Calu3 (cell line): ENCODE results near the gene TNFRSF19. TPM values are rescaled to one million over a fixed set of nuclear protein-coding genes. Genes with fewer than 3 reads are reported as not detected.

ENCODE experiments used
- BruUV-seq: library from RNA; stranded (reverse); fragments of 400-500 nt; replicated peaks from 2 replicates; lab custom pipeline; 2021; lab: Mats Ljungman, UMichigan
- CTCF ChIA-PET: fragments of 300-600 bp; sonication (Branson Sonifier 250); formaldehyde crosslinking; loops from one replicate; lab custom pipeline; 2022; ENCODE audit warnings: antibody characterized with exemption; lab: Charles Lee
- DNase-seq: peaks from one replicate; pipeline ENCODE4 v3.0.0; 2022
- H3K27ac Mint-ChIP-seq: one replicate; pipeline ENCODE4 v1.8.0; 2022; ENCODE audit warnings: mixed read lengths; ENCODE audit not compliant: unreplicated experiment
- H3K27me3 Mint-ChIP-seq: one replicate; pipeline ENCODE4 v1.8.0; 2022; ENCODE audit warnings: mixed read lengths; ENCODE audit not compliant: unreplicated experiment
- H3K36me3 Mint-ChIP-seq: one replicate; pipeline ENCODE4 v1.8.0; 2022; ENCODE audit warnings: mild to moderate bottlenecking, moderate library complexity, mixed read lengths; ENCODE audit not compliant: insufficient read depth, unreplicated experiment
- H3K4me1 Mint-ChIP-seq: one replicate; pipeline ENCODE4 v1.8.0; 2022; ENCODE audit warnings: mild to moderate bottlenecking, low read depth, mixed read lengths; ENCODE audit not compliant: unreplicated experiment
- H3K4me3 Mint-ChIP-seq: one replicate; pipeline ENCODE4 v1.8.0; 2022; ENCODE audit warnings: mild to moderate bottlenecking, low read depth, moderate library complexity, mixed read lengths; ENCODE audit not compliant: unreplicated experiment
- H3K9me3 Mint-ChIP-seq: one replicate; pipeline ENCODE4 v1.8.0; 2022; ENCODE audit warnings: low read depth, mixed read lengths; ENCODE audit not compliant: unreplicated experiment
- CTCF ChIP-seq: fragments of 200-600 bp; IDR thresholded peaks from one replicate; pipeline ENCODE4 v1.8.0; 2022; ENCODE audit warnings: antibody characterized with exemption; ENCODE audit not compliant: unreplicated experiment
- intact Hi-C: fragments of 100-400 bp; cut with micrococcal nuclease; formaldehyde crosslinking; loops from one replicate; pipeline ENCODE4 v1.10.0; 2022; ENCODE audit not compliant: unreplicated experiment
- total RNA-seq: library from RNA; stranded (reverse); gene quantifications from 2 replicates; pipeline ENCODE4 v1.2.3, GENCODE V29; 2022

Gene TNFRSF19
- total RNA-seq, 1 experiment from 2014 or later: 38.3 TPM

- CTCF ChIA-PET: no interaction called here
- Mint-ChIP-seq H3K4me1 (no peaks in the 10 kb centered on the region), H3K36me3 (no peaks in the 10 kb centered on the region), H3K27ac (no peak overlapping the region), H3K9me3 (no peaks in the 10 kb centered on the region), H3K27me3 (no peaks in the 10 kb centered on the region), H3K4me3 (no peak overlapping the region)
- DNase-seq: no peak
- BruUV-seq: no TSS peak
- intact Hi-C loops: no loop called here
- TF ChIP-seq CTCF: no peak
Measured at GRCh38 chr13:23550163-23550562, 20.0 kb upstream of the TNFRSF19 start.

- no peaks in the 10 kb centered on the region for H3K36me3 Mint-ChIP-seq
- no peak for TF ChIP-seq CTCF
- no peak for DNase-seq
- intact Hi-C loops: no loop called here
- CTCF ChIA-PET: no interaction called here
- H3K4me1 Mint-ChIP-seq: no peaks in the 10 kb centered on the region
- no TSS peak for BruUV-seq
- H3K9me3 Mint-ChIP-seq: no peaks in the 10 kb centered on the region
- H3K4me3 Mint-ChIP-seq: no peak overlapping the region
- H3K27me3 Mint-ChIP-seq: no peaks in the 10 kb centered on the region
- no peak overlapping the region for H3K27ac Mint-ChIP-seq
Measured at GRCh38 chr13:23551213-23552008, 18.8 kb upstream of the TNFRSF19 start.

GRCh38 chr13:23552171-23552570 lies 18.0 kb upstream of the TNFRSF19 start:
- Mint-ChIP-seq H3K4me3 (no peak overlapping the region), H3K4me1 (no peaks in the 10 kb centered on the region), H3K36me3 (no peaks in the 10 kb centered on the region), H3K27me3 (no peaks in the 10 kb centered on the region), H3K9me3 (no peaks in the 10 kb centered on the region), H3K27ac (no peak overlapping the region)
- intact Hi-C loops: no loop called here
- CTCF ChIA-PET: no interaction called here
- BruUV-seq: no TSS peak
- no peak for TF ChIP-seq CTCF
- no peak for DNase-seq

GRCh38 chr13:23552661-23553060 lies 17.6 kb upstream of the TNFRSF19 start:
- no TSS peak for BruUV-seq
- no peak for DNase-seq
- intact Hi-C loops: no loop called here
- H3K4me1 Mint-ChIP-seq: no peaks in the 10 kb centered on the region
- CTCF ChIA-PET: no interaction called here
- H3K9me3 Mint-ChIP-seq: no peaks in the 10 kb centered on the region
- H3K27ac Mint-ChIP-seq: no peak overlapping the region
- no peak for TF ChIP-seq CTCF
- H3K4me3 Mint-ChIP-seq: no peak overlapping the region
- H3K27me3 Mint-ChIP-seq: no peaks in the 10 kb centered on the region
- H3K36me3 Mint-ChIP-seq: no peaks in the 10 kb centered on the region
